ENCODE measurements around the gene GGT6. TPM values are rescaled to one million over a fixed set of nuclear protein-coding genes. Genes with fewer than 3 reads are reported as not detected.

The GGT6 gene
- total RNA-seq, 1 experiment from 2014 or later: not detected

- Histone ChIP-seq H3K27ac (ENCODE audit: low read depth, low read length, poor library complexity, severe bottlenecking) (no peak overlapping the region), H3K36me3 (ENCODE audit: insufficient read depth, low read length, poor library complexity, severe bottlenecking) (no peaks in the 10 kb centered on the region), H3K9me3 (ENCODE audit: low read depth, low read length, poor library complexity, severe bottlenecking) (no peaks in the 10 kb centered on the region), H3K4me1 (ENCODE audit: insufficient read depth, low read length, poor library complexity, severe bottlenecking) (peaks cover 4% of the 10 kb centered on the region), H3K27me3 (replicated peaks; ENCODE audit: insufficient read depth, low read depth, low read length, poor library complexity) (no peaks in the 10 kb centered on the region), H3K4me3 (ENCODE audit: low read depth, low read length, poor library complexity, severe bottlenecking) (no peak overlapping the region)
- intact Hi-C loops (cut with micrococcal nuclease; ENCODE audit: unreplicated experiment): no loop called here
- CTCF ChIA-PET: no interaction called here
- no peak for DNase-seq (ENCODE audit: low spot score)
- POLR2A ChIA-PET (ENCODE audit: low non-redundant PET): no interaction called here
- no TSS peak for BruUV-seq (replicated peaks)
- TF ChIP-seq EZH2 (IDR thresholded peaks at IDR 0.05; ENCODE audit: borderline replicate concordance, low read depth, low read length, poor library complexity, severe bottlenecking): no peak
- no peak for TF ChIP-seq CTCF (conservative IDR thresholded peaks at IDR 0.05; ENCODE audit: low read depth, low read length)
These were observed 33.2 kb downstream of the GGT6 start for GRCh38 chr17:4527134-4527533.

- no TSS peak for BruUV-seq (replicated peaks)
- ChIA-PET CTCF (no interaction called here), POLR2A (ENCODE audit: low non-redundant PET) (no interaction called here)
- DNase-seq (ENCODE audit: low spot score): no peak
- Histone ChIP-seq H3K4me3 (ENCODE audit: low read depth, low read length, poor library complexity, severe bottlenecking) (no peak overlapping the region), H3K4me1 (ENCODE audit: insufficient read depth, low read length, poor library complexity, severe bottlenecking) (no peaks in the 10 kb centered on the region), H3K9me3 (ENCODE audit: low read depth, low read length, poor library complexity, severe bottlenecking) (no peaks in the 10 kb centered on the region), H3K36me3 (ENCODE audit: insufficient read depth, low read length, poor library complexity, severe bottlenecking) (no peaks in the 10 kb centered on the region), H3K27me3 (replicated peaks; ENCODE audit: insufficient read depth, low read depth, low read length, poor library complexity) (no peaks in the 10 kb centered on the region), H3K27ac (ENCODE audit: low read depth, low read length, poor library complexity, severe bottlenecking) (no peak overlapping the region)
- intact Hi-C loops (cut with micrococcal nuclease; ENCODE audit: unreplicated experiment): no loop called here
- TF ChIP-seq EZH2 (IDR thresholded peaks at IDR 0.05; ENCODE audit: borderline replicate concordance, low read depth, low read length, poor library complexity, severe bottlenecking) (no peak), CTCF (conservative IDR thresholded peaks at IDR 0.05; ENCODE audit: low read depth, low read length) (no peak)
These were observed 34.5 kb downstream of the GGT6 start for GRCh38 chr17:4525691-4526397.

- no TSS peak for BruUV-seq (replicated peaks)
- intact Hi-C loops (cut with micrococcal nuclease; ENCODE audit: unreplicated experiment): no loop called here
- POLR2A ChIA-PET (ENCODE audit: low non-redundant PET): no interaction called here
- no peaks in the 10 kb centered on the region for H3K36me3 ChIP-seq (ENCODE audit: insufficient read depth, low read length, poor library complexity, severe bottlenecking)
- no peaks in the 10 kb centered on the region for H3K4me1 ChIP-seq (ENCODE audit: insufficient read depth, low read length, poor library complexity, severe bottlenecking)
- no peaks in the 10 kb centered on the region for H3K9me3 ChIP-seq (ENCODE audit: low read depth, low read length, poor library complexity, severe bottlenecking)
- CTCF ChIA-PET: interaction anchor here (0.6 kb wide), 1 partner anchor 244 kb away, joined by 11 read pairs; no protein-coding TSS in a partner anchor
- DNase-seq (ENCODE audit: low spot score): no peak
- TF ChIP-seq CTCF (conservative IDR thresholded peaks at IDR 0.05; ENCODE audit: low read depth, low read length): no peak
- no peak for TF ChIP-seq EZH2 (IDR thresholded peaks at IDR 0.05; ENCODE audit: borderline replicate concordance, low read depth, low read length, poor library complexity, severe bottlenecking)
- no peak overlapping the region for H3K4me3 ChIP-seq (ENCODE audit: low read depth, low read length, poor library complexity, severe bottlenecking)
- H3K27ac ChIP-seq (ENCODE audit: low read depth, low read length, poor library complexity, severe bottlenecking): no peak overlapping the region
- H3K27me3 ChIP-seq (replicated peaks; ENCODE audit: insufficient read depth, low read depth, low read length, poor library complexity): no peaks in the 10 kb centered on the region
These were observed 36.4 kb downstream of the GGT6 start for GRCh38 chr17:4523946-4524345.

Data from A673 (cell line).